MM.1S (cell line): ENCODE measurements around the gene PCNT.

ENCODE experiments used
- CTCF ChIP-seq: fragments of 300-600 bp; sonication (generic); IDR thresholded peaks from 2 replicates; pipeline ENCODE4 v1.5.1; 2016; ENCODE audit warnings: antibody characterized with exemption, low read length, mixed read lengths
- EZH2 ChIP-seq: fragments of 300-600 bp; sonication (generic); optimal IDR thresholded peaks from 2 replicates; pipeline ENCODE3; 2017; ENCODE audit warnings: low read depth, mild to moderate bottlenecking, antibody characterized with exemption, low read length, mixed read lengths
- EZH2phosphoT487 ChIP-seq: fragments of 300-600 bp; sonication (generic); IDR thresholded peaks from 2 replicates; pipeline ENCODE4 v1.6.1; 2018; ENCODE audit warnings: antibody characterized with exemption, low read length

GRCh38 chr21:46363698-46364097 lies 39.7 kb downstream of the PCNT start:
- TF ChIP-seq CTCF (no peak), EZH2phosphoT487 (no peak), EZH2 (no peak)
